Measurements from ENCODE around the gene SERP2.

The SERP2 gene

GRCh38 chr13:44417446-44417845 lies 43.8 kb downstream of the SERP2 start:
- no peak overlapping the region for H3K4me3 ChIP-seq (replicated peaks; ENCODE audit: low read depth, low read length)
- no peak for DNase-seq (ENCODE audit: extremely low read depth, low read depth)
- TF ChIP-seq CTCF (IDR thresholded peaks at IDR 0.05; ENCODE audit: low read depth, low read length, missing control alignments) = no peak

- DNase-seq (ENCODE audit: extremely low read depth, low read depth) = no peak
- no peak for TF ChIP-seq CTCF (IDR thresholded peaks at IDR 0.05; ENCODE audit: low read depth, low read length, missing control alignments)
- H3K4me3 ChIP-seq (replicated peaks; ENCODE audit: low read depth, low read length) = no peak overlapping the region
Measured at GRCh38 chr13:44417876-44418275, 44.3 kb downstream of the SERP2 start.

GRCh38 chr13:44420376-44421220 lies 47.0 kb downstream of the SERP2 start:
- TF ChIP-seq CTCF (IDR thresholded peaks at IDR 0.05; ENCODE audit: low read depth, low read length, missing control alignments) = no peak
- DNase-seq (ENCODE audit: extremely low read depth, low read depth) = no peak
- H3K4me3 ChIP-seq (replicated peaks; ENCODE audit: low read depth, low read length) = no peak overlapping the region

GRCh38 chr13:44421853-44422525 lies 48.4 kb downstream of the SERP2 start:
- no peak overlapping the region for H3K4me3 ChIP-seq (replicated peaks; ENCODE audit: low read depth, low read length)
- TF ChIP-seq CTCF (IDR thresholded peaks at IDR 0.05; ENCODE audit: low read depth, low read length, missing control alignments) = no peak
- DNase-seq (ENCODE audit: extremely low read depth, low read depth) = no peak

- TF ChIP-seq CTCF (IDR thresholded peaks at IDR 0.05; ENCODE audit: low read depth, low read length, missing control alignments) = no peak
- no peak for DNase-seq (ENCODE audit: extremely low read depth, low read depth)
Measured at GRCh38 chr13:44422755-44423643, 49.4 kb downstream of the SERP2 start.

GRCh38 chr13:44423824-44424223 lies 50.2 kb downstream of the SERP2 start:
- H3K4me3 ChIP-seq (replicated peaks; ENCODE audit: low read depth, low read length) = no peak overlapping the region
- no peak for DNase-seq (ENCODE audit: extremely low read depth, low read depth)
- TF ChIP-seq CTCF (IDR thresholded peaks at IDR 0.05; ENCODE audit: low read depth, low read length, missing control alignments) = no peak

More at GRCh38 chr13:44422755-44423643, 49.4 kb downstream of the SERP2 start:
- no peak overlapping the region for H3K4me3 ChIP-seq (replicated peaks; ENCODE audit: low read depth, low read length)

Data from HFF-Myc (cell line).